Immature natural killer cell (primary cell): ENCODE data around the gene ERCC1. TPM values are rescaled to one million over a fixed set of nuclear protein-coding genes. Genes with fewer than 3 reads are reported as not detected.

Experiments
- DNase-seq, 3 donors: peaks; one replicate each; pipeline ENCODE4 v3.0.0; 2022; ENCODE audit warnings: mixed read lengths in 1 of 3
- H3K27ac Mint-ChIP-seq, 6 donors: one replicate each; pipeline ENCODE4 v1.8.0; 2020; ENCODE audit warnings: mixed read lengths in 6 of 6, mild to moderate bottlenecking in 5 of 6, inconsistent platforms in 4 of 6, moderate library complexity in 3 of 6
- H3K27me3 Mint-ChIP-seq, 3 donors: one replicate each; pipeline ENCODE4 v1.8.0; 2020 to 2021; ENCODE audit warnings: low read depth in 3 of 3, mild to moderate bottlenecking in 3 of 3, mixed read lengths in 3 of 3, moderate library complexity in 3 of 3, inconsistent platforms in 1 of 3
- H3K36me3 Mint-ChIP-seq, 3 donors: one replicate each; pipeline ENCODE4 v1.8.0; 2020; ENCODE audit warnings: mixed read lengths in 3 of 3, inconsistent platforms in 2 of 3, mild to moderate bottlenecking in 2 of 3
- H3K4me1 Mint-ChIP-seq, 2 donors: one replicate each; pipeline ENCODE4 v1.8.0; 2020; ENCODE audit warnings: inconsistent platforms in 2 of 2, mild to moderate bottlenecking in 2 of 2, mixed read lengths in 2 of 2, moderate library complexity in 1 of 2
- H3K4me3 Mint-ChIP-seq, 5 donors: one replicate each; pipeline ENCODE4 v1.8.0; 2020; ENCODE audit warnings: mild to moderate bottlenecking in 5 of 5, mixed read lengths in 5 of 5, inconsistent platforms in 3 of 5, moderate library complexity in 3 of 5
- H3K9me3 Mint-ChIP-seq, 6 donors: one replicate each; pipeline ENCODE4 v1.8.0; 2020; ENCODE audit warnings: mild to moderate bottlenecking in 6 of 6, mixed read lengths in 6 of 6, inconsistent platforms in 4 of 6, moderate library complexity in 3 of 6
- polyA plus RNA-seq, 3 donors: library from polyadenylated mRNA; unstranded; fragments of 300-500 nt; fragmentation: Illumina TruSeq; gene quantifications; one replicate each; pipeline ENCODE4 v1.2.3, GENCODE V29; 2021

The ERCC1 gene
- polyA plus RNA-seq, 3 donors from 2014 or later, result 50.8 to 62.2 (median 54.5) TPM

DNA sequence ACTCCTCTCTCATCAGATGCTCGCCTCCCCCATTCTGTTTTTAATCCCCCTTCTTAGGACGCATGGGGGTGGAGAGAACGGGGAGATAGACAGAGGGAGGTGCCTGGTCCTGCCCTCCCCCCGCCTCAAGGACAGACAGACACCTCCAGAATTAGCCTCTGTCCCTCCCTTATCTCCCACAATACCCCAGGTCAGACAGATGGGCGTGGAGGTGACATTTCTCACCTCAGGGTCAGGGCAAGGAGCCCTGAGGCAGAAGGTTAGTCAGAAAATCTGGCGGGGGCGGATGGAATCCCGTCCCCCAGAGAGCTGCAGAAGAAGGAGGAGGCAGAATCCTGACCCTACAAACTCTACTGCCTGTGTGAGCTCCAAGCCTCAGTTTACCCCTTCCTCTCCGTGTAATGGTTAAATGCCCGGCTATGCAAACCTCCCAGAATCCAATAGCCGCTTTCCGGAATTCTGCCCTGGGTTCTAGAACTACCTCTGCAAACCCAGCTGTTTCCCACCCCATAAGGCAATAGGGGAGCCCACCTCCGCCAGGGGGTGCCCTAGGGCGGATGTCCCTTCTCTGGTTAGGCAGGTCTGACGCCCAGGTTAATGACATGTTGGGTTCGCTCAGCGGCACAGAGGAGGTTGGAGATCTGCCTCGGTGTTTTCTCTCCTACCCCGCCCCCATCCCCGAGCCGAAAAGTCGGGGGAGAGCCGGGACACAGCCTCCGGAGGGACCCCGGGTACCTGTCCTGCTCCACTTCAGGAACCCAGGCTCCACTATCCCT lies 19.7 kb downstream of the ERCC1 start:
- no peaks in the 10 kb centered on the region for H3K9me3 Mint-ChIP-seq
- peak; percentile 49 to 54 (median 50) for DNase-seq
- H3K36me3 Mint-ChIP-seq, result peaks cover 0 to under 1% (median 0%) of the 10 kb centered on the region in 3 donors
- peak overlapping the region in 3 of 6 donors; percentile 22 to 55 (median 48) for H3K27ac Mint-ChIP-seq
- peaks cover 36 to 40% of the 10 kb centered on the region in 2 donors for H3K4me1 Mint-ChIP-seq
- peak overlapping the region; percentile 69 to 98 (median 96) for H3K4me3 Mint-ChIP-seq
- peaks cover 8 to 25% (median 23%) of the 10 kb centered on the region in 3 donors for H3K27me3 Mint-ChIP-seq

DNA sequence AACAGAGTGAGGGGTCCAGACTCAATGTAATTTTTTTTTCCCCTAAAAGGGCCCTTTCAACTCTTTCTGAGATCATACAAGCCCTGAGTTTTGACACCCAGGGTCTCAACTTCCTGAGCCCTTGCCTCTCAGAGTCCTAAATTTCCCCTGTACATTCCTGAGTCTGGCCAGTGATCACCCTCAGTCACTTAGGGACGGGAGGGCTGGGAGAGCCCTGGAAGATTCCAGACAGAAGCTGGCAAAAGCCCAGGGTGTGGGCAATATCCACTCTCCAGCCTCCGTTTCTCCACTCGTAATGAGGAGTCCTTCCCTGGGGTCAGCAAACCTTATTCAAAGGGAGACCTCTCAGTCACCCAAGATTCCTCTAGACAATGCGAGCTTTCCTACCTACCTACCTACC lies 20.4 kb downstream of the ERCC1 start:
- no peaks in the 10 kb centered on the region for H3K36me3 Mint-ChIP-seq
- H3K4me1 Mint-ChIP-seq, result peaks cover 42 to 47% of the 10 kb centered on the region in 2 donors
- H3K9me3 Mint-ChIP-seq, result peaks cover 0 to 1% (median 0%) of the 10 kb centered on the region in 6 donors
- peaks cover 11 to 28% (median 25%) of the 10 kb centered on the region in 3 donors for H3K27me3 Mint-ChIP-seq
- peak overlapping the region in 1 of 6 donors; percentile 22 for H3K27ac Mint-ChIP-seq
- peak overlapping the region in 1 of 5 donors; percentile 96 for H3K4me3 Mint-ChIP-seq
- DNase-seq, result no peak

DNA sequence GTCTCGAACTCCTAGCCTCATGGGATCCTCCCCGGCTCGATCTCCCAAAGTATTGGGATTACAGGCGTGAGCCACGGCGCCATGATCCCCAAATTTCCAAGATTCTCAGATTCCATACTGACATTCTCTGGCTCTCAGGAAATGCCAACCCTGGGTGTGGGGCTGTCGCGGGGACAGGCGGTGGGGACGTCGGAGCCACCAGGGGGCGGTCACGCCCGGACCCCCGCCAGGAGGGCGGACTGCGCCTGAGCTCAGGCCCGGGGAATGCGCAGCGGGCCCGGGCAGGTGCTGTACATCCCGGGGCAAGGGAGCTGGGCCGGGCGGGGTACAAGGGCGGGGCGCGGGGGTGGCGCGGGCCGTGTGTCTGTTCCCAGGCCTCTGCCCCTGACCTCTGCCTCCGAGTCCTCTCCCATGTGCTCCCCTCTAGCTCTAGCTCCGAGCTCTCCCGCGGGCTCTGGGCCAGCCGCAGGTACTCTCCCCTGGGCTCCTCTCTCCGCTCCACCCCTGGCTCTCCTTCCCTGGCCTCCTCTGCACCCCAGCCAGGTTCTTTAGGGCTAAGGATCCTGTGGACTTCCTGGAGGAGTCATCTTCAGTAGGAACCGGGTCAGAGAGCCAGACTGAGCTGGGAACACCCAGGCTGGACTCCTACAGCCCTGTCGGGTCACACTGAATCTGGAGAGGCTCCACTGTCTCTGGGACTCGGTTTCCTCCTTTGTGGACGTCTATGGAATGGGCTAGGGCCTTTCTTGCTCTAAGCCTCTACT lies 21.2 kb downstream of the ERCC1 start:
- H3K27ac Mint-ChIP-seq, result no peak overlapping the region
- peaks cover 14 to 32% (median 25%) of the 10 kb centered on the region in 3 donors for H3K27me3 Mint-ChIP-seq
- no peak for DNase-seq

DNA sequence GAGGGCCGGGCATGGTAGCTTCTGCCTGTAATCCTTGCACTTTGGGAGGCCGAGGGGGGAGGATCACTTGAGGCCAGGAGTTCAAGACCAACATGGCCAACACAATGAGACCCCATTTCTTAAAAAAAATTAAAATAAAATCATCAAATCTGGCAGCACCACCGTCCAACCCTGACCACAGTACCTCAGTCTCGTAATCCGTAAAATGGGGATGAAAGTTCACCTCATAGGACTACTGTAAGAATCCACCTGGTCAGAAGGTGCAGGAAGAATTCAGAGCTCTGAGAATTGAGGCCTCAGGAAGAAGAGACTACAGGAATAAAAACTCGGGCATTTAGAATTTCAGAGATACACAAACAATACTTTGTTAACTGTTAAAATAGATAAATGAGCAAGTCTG lies 21.9 kb downstream of the ERCC1 start:
- H3K9me3 Mint-ChIP-seq, result peaks cover 0 to 1% (median 0%) of the 10 kb centered on the region in 6 donors
- peaks cover 17 to 32% (median 29%) of the 10 kb centered on the region in 3 donors for H3K27me3 Mint-ChIP-seq
- H3K36me3 Mint-ChIP-seq, result no peaks in the 10 kb centered on the region
- no peak for DNase-seq
- H3K4me1 Mint-ChIP-seq, result peaks cover 38 to 44% of the 10 kb centered on the region in 2 donors
- no peak overlapping the region for H3K4me3 Mint-ChIP-seq
- peak overlapping the region in 1 of 6 donors; percentile 35 for H3K27ac Mint-ChIP-seq

More for the DNA sequence above, 21.2 kb downstream of the ERCC1 start:
- Mint-ChIP-seq H3K9me3 (peaks cover 0 to 1% (median 0%) of the 10 kb centered on the region in 6 donors), H3K4me3 (no peak overlapping the region), H3K4me1 (peaks cover 42 to 49% of the 10 kb centered on the region in 2 donors), H3K36me3 (no peaks in the 10 kb centered on the region)

DNA sequence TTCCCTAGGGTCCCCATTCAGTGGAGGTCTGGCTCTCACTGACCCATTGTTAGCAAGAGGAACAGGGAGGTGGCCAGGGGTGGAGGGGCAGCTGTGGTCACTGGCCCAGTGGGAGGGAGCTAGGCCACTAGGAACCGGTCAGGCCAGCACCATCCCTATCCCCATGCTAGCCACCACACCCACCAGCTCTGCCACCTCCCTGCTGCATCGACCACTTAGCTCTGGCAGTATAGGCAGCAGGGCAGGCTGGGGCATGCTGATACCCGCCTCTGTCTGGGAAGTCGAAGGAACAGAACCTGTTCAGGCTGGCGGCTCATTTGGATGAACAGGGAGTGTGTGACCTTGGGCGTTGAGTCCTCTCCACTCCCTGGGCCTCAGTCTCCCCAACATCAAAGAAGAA lies 23.5 kb downstream of the ERCC1 start:
- Mint-ChIP-seq H3K9me3 (peaks cover 0 to 1% (median 0%) of the 10 kb centered on the region in 6 donors), H3K4me1 (peaks cover 23 to 29% of the 10 kb centered on the region in 2 donors), H3K27ac (no peak overlapping the region), H3K27me3 (peaks cover 13 to 25% (median 17%) of the 10 kb centered on the region in 3 donors), H3K4me3 (no peak overlapping the region), H3K36me3 (no peaks in the 10 kb centered on the region)
- DNase-seq, result no peak

DNA sequence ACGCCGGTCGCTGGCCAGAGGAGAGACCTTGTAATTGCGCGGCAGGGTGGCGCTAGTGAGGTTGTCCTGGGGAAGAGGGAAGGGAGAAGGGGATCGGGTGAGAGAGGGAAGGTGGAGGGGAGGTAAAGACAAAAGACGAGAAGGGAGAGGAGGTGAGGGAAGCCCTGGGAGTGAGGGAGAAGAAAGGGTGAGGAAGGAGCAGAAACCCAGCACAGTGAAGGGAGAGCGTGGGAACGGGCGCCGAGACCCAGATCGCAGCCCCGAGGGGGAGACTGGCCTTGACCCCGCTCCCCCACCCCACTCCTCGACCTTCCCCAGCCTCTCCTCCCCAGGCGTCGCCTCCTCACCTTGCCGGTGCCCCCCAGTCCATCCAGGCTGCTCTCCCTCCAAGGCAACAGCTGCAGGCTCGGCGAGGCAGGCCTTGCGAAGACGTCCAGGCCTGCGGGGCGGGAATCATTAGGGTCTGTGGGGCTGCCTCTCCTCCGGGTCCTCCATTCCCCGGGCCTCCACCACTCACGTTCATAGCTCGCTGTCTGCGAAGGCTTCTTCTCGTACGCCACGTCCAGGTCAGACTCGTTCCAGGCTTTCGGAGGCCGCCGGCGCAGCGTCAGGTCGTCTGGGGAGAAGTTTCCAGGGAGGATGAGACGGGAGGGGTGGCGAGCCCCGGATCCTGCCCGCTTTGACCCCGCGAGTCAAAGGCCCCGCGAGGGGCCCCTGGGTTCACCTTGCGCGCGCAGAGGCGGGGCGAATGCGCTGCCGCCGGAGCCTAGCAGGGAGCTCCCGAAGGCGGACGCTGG lies 27.7 kb downstream of the ERCC1 start:
- peaks cover 0 to 1% (median 0%) of the 10 kb centered on the region in 6 donors for H3K9me3 Mint-ChIP-seq
- H3K27ac Mint-ChIP-seq, result no peak overlapping the region
- no peaks in the 10 kb centered on the region for H3K36me3 Mint-ChIP-seq
- H3K4me1 Mint-ChIP-seq, result peaks cover 5 to 8% of the 10 kb centered on the region in 2 donors
- H3K4me3 Mint-ChIP-seq, result no peak overlapping the region
- DNase-seq, result no peak
- H3K27me3 Mint-ChIP-seq, result peaks cover 9 to 12% (median 10%) of the 10 kb centered on the region in 3 donors

DNA sequence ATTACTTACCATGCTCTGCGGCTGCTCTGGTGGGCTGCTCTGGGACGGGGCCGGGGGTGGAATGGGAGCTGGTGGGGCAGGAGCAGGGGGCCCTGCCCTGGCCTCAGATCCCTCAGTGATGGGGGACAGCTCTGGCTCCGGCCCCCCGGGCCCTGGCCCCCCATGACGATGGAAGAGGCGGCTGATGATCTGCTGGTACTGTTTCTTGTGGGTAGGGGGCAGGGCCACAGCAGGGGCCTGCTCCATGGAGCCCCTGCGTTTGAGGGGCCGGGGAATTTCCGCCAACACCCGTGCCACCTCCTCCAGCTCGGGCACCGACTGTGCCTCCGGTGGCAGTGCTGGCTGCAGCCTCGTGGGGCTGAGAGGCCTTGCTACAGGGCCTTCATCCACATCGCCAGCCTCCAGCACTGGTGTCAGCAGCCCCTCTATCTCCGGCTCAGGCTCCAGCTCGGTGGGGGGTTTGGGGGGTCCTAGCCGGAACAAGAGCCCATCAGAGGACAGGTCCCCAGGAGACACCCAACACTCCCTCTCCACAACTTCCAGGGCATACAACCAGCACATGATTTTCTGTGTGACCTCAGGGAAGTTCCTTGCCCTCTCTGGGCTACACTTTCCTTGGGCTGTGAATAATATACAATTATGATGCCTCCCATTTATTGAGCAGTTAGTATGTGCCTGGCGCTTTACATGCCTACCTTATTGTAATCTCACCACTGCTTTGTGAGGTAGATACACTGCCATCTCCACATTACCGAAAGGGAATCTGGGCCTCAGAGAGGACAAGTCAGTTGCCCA lies 31.6 kb downstream of the ERCC1 start:
- Mint-ChIP-seq H3K9me3 (no peaks in the 10 kb centered on the region), H3K27ac (no peak overlapping the region), H3K36me3 (no peaks in the 10 kb centered on the region), H3K4me3 (no peak overlapping the region), H3K27me3 (peaks cover 3 to 19% (median 9%) of the 10 kb centered on the region in 3 donors), H3K4me1 (no peaks in the 10 kb centered on the region)
- no peak for DNase-seq

DNA sequence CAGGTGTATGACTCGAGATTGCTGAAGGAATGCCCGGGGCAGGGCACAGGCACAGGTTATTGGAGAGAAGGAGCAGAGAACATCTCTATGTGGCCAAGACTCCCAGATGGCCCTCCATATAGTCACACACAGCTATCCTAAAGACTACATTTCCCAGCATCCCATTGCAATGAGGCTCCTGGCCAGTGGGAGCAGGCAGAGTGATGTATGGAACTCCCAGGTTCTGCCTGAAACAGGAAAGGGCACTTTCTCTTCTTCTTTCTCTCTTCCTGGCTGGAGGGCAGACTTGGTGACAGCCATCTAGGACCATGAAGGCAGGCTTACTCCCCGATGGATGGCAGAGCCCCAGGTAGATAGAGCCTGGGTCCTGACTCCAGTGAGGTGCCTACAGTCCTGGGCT lies 32.4 kb downstream of the ERCC1 start:
- H3K9me3 Mint-ChIP-seq, result no peaks in the 10 kb centered on the region
- no peaks in the 10 kb centered on the region for H3K4me1 Mint-ChIP-seq
- DNase-seq, result no peak
- H3K27me3 Mint-ChIP-seq, result peaks cover 1 to 16% (median 9%) of the 10 kb centered on the region in 3 donors
- H3K4me3 Mint-ChIP-seq, result no peak overlapping the region
- no peaks in the 10 kb centered on the region for H3K36me3 Mint-ChIP-seq
- no peak overlapping the region for H3K27ac Mint-ChIP-seq

DNA sequence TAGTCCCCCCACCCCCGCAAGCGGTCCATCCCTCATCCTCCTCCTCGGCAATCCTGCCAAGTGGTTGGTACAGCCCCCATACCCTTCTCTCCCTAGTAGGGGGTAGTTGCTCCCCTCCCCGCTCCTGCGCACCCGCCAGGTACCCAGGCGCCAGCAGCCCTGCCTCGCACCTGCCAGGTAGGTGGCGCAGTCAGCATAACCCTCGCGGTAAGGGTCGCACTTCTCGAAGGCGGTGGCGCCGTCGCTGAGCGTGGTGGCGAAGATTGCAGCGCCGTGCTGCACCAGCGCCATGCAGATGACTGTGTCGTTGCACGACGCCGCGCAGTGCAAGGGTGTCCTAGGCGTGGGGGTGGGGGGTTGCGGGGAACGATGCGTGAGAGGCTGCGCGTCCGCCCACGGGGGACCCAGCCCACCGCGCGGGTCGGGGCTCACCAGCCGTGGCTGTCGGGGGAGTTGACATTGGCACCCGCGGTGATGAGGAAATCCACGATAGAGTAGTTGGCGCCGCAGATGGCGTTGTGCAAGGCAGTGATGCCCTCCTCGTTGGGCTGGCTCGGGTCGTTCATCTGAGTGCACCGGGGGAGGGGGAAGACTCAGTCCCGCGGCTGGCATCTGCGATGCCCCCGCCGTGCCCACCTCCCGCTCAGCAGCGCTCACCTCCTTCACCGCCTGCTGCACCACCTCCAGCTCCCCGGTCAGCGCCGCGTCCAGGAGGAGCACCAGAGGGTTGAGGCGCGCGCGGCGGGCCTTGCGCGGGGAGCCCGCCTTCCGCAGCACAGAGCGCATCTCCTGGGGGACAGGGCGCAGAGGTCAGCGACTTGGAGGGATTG lies 38.1 kb downstream of the ERCC1 start:
- H3K27me3 Mint-ChIP-seq, result peaks cover 9 to 23% (median 18%) of the 10 kb centered on the region in 3 donors
- H3K4me1 Mint-ChIP-seq, result no peaks in the 10 kb centered on the region
- DNase-seq, result no peak
- H3K4me3 Mint-ChIP-seq, result no peak overlapping the region
- H3K36me3 Mint-ChIP-seq, result no peaks in the 10 kb centered on the region
- H3K27ac Mint-ChIP-seq, result peak overlapping the region in 1 of 6 donors; percentile 28
- H3K9me3 Mint-ChIP-seq, result no peaks in the 10 kb centered on the region

DNA sequence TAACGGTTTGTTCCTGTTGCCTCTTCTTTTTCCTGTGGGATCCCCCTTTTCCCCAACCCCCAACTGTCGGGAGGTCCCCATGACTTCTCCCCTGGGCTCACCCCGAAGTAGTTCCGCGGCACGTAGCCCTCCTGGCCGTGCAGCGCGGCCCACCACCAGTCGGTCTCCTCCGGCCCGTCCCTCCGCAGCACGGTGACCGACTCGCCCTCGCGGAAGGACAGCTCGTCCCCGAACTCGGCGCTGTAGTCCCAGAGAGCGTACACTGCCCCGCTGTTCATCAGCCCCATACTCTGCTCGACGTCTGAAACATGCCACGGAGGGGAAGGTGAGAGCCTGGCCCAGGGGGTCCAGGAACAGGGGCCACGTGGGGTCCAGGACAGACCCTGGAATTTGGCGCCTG lies 41.3 kb downstream of the ERCC1 start:
- no peak for DNase-seq
- Mint-ChIP-seq H3K4me1 (no peaks in the 10 kb centered on the region), H3K27me3 (peaks cover 9 to 12% (median 12%) of the 10 kb centered on the region in 3 donors), H3K4me3 (no peak overlapping the region), H3K36me3 (no peaks in the 10 kb centered on the region), H3K27ac (peak overlapping the region in 1 of 6 donors; percentile 8), H3K9me3 (no peaks in the 10 kb centered on the region)

DNA sequence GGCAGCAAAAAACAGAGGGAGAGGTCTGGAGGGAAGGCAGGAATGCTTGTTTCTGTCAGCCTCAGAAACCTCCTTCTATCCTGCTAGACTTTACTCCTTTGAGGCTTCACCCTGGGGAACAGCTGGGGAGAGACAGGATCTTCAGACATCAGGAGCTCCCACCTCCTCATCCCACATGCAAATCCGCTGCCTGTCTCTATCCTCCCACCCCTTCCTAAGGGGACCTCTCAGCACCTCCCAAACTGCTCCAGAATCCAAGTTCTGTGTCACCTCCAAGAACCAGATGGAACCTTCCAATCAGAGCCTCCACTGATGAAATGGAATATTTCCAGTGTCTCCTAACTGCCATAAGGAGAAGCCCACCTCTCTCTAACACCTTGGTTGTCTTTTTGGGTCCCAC lies 43.6 kb downstream of the ERCC1 start:
- H3K27ac Mint-ChIP-seq, result no peak overlapping the region
- H3K27me3 Mint-ChIP-seq, result peaks cover 4 to 7% (median 4%) of the 10 kb centered on the region in 3 donors
- H3K4me1 Mint-ChIP-seq, result no peaks in the 10 kb centered on the region
- no peaks in the 10 kb centered on the region for H3K9me3 Mint-ChIP-seq
- H3K36me3 Mint-ChIP-seq, result no peaks in the 10 kb centered on the region
- no peak for DNase-seq
- H3K4me3 Mint-ChIP-seq, result no peak overlapping the region

DNA sequence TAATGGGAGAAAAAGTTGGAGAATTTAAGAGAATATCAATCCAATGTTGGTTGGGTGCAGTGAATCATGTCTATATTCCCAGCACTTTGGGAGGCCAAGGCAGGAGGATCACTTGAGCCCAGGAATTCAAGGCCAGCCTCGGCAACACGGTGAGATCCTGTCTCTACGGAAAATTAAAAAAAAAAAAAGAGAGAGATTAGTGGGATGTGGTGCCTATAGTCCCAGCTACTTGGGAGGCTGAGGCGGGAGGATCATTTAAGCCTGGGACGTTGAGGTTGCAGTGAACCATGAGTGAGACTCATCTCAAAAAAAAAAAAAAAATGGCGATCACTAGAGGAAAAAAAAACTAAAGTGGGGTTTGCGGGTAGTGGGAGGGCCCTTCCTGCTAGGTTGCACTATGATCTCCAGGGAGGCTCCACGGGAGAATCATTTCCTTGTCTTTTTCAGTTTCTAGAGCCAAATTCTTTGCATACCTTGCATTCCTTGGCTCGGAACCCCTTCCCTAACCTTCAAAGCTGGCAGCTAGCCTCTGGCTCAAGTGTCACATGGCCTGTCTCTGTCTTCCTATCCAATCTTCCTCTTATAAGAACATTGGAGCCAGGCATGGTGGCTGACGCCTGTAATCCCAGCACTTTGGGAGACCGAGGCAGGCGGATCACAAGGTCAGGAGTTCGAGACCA lies 47.5 kb downstream of the ERCC1 start:
- no peak overlapping the region for H3K4me3 Mint-ChIP-seq
- H3K36me3 Mint-ChIP-seq, result no peaks in the 10 kb centered on the region
- no peak overlapping the region for H3K27ac Mint-ChIP-seq

More for the DNA sequence above, 47.5 kb downstream of the ERCC1 start:
- Mint-ChIP-seq H3K27me3 (peaks cover 0 to 4% (median 2%) of the 10 kb centered on the region in 3 donors), H3K4me1 (no peaks in the 10 kb centered on the region), H3K9me3 (no peaks in the 10 kb centered on the region)
- DNase-seq, result no peak
